Stomach (tissue), 4 donors: ENCODE results near the gene SYNJ2.

ENCODE experiments used
- EP300 ChIP-seq: sonication (generic); formaldehyde crosslinking; IDR thresholded peaks from one replicate; pipeline ENCODE4 v1.6.1; 2017; ENCODE audit warnings: antibody characterized with exemption
- POLR2A ChIP-seq, 4 donors: fragments of 450-650 bp; IDR thresholded peaks; one replicate each; pipeline ENCODE4 v1.6.1; 2016; ENCODE audit warnings: antibody characterized with exemption in 4 of 4, control low read depth in 2 of 4, mild to moderate bottlenecking in 1 of 4, moderate library complexity in 1 of 4
- TF ChIP-seq, protein P1 (sequence below), 7 experiments: fragments of 450-650 bp in 4 of 7; fragments of 200-600 bp in 3 of 7; sonication (generic) in 3 of 7; IDR thresholded peaks; one replicate each; pipeline ENCODE4 v1.5.1; 2016 to 2019; ENCODE audit warnings: antibody characterized with exemption in 7 of 7, control low read depth in 2 of 7, mild to moderate bottlenecking in 1 of 7

DNA sequence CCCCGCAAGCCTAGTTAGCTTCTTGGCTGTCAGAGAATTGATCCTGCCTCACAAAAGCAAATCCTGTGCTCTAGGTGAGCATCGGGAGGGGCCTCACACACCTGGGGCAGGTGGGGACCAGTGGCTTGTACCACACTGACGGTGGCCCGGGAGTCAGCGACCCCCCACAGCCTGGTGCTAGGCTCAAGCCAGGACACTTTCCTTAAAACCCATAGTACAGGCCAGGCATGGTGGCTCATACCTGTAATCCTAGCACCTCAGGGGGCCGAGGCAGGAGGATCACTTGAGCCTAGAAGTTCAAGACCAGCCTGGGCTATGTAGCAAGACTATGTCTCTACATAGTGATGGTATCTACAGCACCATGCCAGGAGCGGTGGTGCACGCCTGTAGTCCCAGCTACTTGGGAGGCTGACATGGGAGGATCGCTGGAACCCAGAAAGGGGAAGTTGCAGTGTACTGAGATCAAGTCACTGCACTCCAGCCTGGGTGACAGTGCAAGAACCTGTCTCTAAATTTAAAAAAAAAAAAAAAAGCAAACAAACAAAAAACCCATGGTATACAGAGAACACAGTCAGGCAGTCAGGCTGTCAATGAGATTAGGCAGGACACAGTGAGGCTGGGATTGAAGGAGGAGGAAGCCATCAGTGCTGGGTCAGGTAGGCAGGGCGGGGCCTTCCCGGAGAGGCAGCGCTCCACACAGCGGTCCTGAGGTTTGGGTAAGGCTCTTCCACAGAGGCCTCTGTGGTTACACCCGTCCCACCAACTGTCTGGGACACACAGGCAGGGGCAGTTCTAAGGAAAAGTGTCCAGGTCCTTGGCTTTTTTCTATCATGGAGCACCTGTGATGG is 41.3 kb downstream of the SYNJ2 start:
- TF ChIP-seq, protein P1, sequence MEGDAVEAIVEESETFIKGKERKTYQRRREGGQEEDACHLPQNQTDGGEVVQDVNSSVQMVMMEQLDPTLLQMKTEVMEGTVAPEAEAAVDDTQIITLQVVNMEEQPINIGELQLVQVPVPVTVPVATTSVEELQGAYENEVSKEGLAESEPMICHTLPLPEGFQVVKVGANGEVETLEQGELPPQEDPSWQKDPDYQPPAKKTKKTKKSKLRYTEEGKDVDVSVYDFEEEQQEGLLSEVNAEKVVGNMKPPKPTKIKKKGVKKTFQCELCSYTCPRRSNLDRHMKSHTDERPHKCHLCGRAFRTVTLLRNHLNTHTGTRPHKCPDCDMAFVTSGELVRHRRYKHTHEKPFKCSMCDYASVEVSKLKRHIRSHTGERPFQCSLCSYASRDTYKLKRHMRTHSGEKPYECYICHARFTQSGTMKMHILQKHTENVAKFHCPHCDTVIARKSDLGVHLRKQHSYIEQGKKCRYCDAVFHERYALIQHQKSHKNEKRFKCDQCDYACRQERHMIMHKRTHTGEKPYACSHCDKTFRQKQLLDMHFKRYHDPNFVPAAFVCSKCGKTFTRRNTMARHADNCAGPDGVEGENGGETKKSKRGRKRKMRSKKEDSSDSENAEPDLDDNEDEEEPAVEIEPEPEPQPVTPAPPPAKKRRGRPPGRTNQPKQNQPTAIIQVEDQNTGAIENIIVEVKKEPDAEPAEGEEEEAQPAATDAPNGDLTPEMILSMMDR (IDR thresholded peaks at IDR 0.05): no peak
- no peak for TF ChIP-seq EP300
- TF ChIP-seq POLR2A (IDR thresholded peaks at IDR 0.05): no peak
